HepG2 (cell line): ENCODE results near the gene EIF2S2. TPM values are rescaled to one million over a fixed set of nuclear protein-coding genes. Genes with fewer than 3 reads are reported as not detected.

Source experiments
- ATAC-seq: fragments of 200-7000 bp; cut with Tn5 transposase; 3 replicates; pipeline ENCODE4 v1.9.1; 2020; ENCODE audit warnings: mild to moderate bottlenecking, moderate library complexity
- BruUV-seq: library from RNA; stranded (reverse); fragments of 400-500 nt; replicated peaks from 2 replicates; lab custom pipeline; 2021; lab: Mats Ljungman, UMichigan
- CTCF ChIA-PET: fragments of 300-600 bp; formaldehyde crosslinking; extraction: SDS; loops from one replicate; lab custom pipeline; 2021; ENCODE audit warnings: low total read pairs, inconsistent platforms, low intra/inter-chr PET ratio; lab: Yijun Ruan, JAX
- POLR2A ChIA-PET: fragments of 350-600 bp; sonication (Branson Sonifier 250); formaldehyde crosslinking; loops from one replicate; lab custom pipeline; 2020; ENCODE audit warnings: antibody characterized with exemption, inconsistent platforms; lab: Yijun Ruan, JAX
- DNase-seq: peaks from one replicate; pipeline ENCODE4 v3.0.0-alpha.2; 2015; ENCODE audit warnings: low spot score
- FAIRE-seq: peaks from 3 replicates; lab custom pipeline; 2011; peaks lifted over from hg19 to GRCh38; lab: Jason Lieb, UNC
- H2AFZ ChIP-seq: one replicate; pipeline ENCODE4 v1.6.1; 2011; ENCODE audit warnings: low read length, inconsistent platforms
- H3K27ac ChIP-seq: fragments of 300-600 bp; 3 replicates; pipeline ENCODE4 v1.8.0; 2011; ENCODE audit warnings: mixed run types, mild to moderate bottlenecking, mixed read lengths, low read length, inconsistent platforms; ENCODE audit not compliant: insufficient read depth; ENCODE audit errors: extremely low read length
- H3K27me3 ChIP-seq, 2 experiments: fragments of 200-600 bp in 1 of 2; 2 replicates in 1 of 2; 3 replicates in 1 of 2; pipeline versions ENCODE4 v1.6.0 to v1.8.0; 2011; ENCODE audit warnings: low read length in 2 of 2, mild to moderate bottlenecking in 2 of 2, moderate library complexity in 2 of 2, inconsistent platforms in 1 of 2; ENCODE audit not compliant: insufficient read depth in 2 of 2, control insufficient read depth in 1 of 2
- H3K36me3 ChIP-seq, 2 experiments: fragments of 200-600 bp in 1 of 2; replicated peaks in 1 of 2; 2 replicates in 1 of 2; 3 replicates in 1 of 2; pipeline versions ENCODE4 v1.5.1 to v1.8.0; 2011; ENCODE audit warnings: low read length in 2 of 2, inconsistent platforms in 1 of 2; ENCODE audit not compliant: insufficient read depth in 2 of 2, control insufficient read depth in 1 of 2
- H3K4me1 ChIP-seq: 2 replicates; pipeline ENCODE4 v1.5.1; 2012; ENCODE audit warnings: low read length, inconsistent platforms; ENCODE audit not compliant: insufficient read depth
- H3K4me2 ChIP-seq: 2 replicates; pipeline ENCODE4 v1.6.0; 2011; ENCODE audit warnings: low read depth, low read length, inconsistent platforms
- H3K4me3 ChIP-seq, 3 experiments: fragments of 200-600 bp in 1 of 3; sonication (generic), shearing (Covaris generic) in 1 of 3; replicated peaks in 1 of 3; 2 replicates each; pipeline ENCODE4 v1.5.1; 2011 to 2016; ENCODE audit warnings: low read length in 3 of 3, inconsistent platforms in 2 of 3, low read depth in 2 of 3, mild to moderate bottlenecking in 2 of 3, control low read depth in 1 of 3, mixed read lengths in 1 of 3; ENCODE audit not compliant: insufficient read depth in 1 of 3
- H3K79me2 ChIP-seq: one replicate; pipeline ENCODE4 v1.6.1; 2011; ENCODE audit warnings: low read length, inconsistent platforms; ENCODE audit not compliant: insufficient read depth
- H3K9ac ChIP-seq: 2 replicates; pipeline ENCODE4 v1.6.0; 2011; ENCODE audit warnings: mild to moderate bottlenecking, low read depth, low read length, inconsistent platforms; ENCODE audit not compliant: insufficient read depth
- H3K9me3 ChIP-seq: 2 replicates; pipeline ENCODE4 v1.5.1; 2012; ENCODE audit warnings: mild to moderate bottlenecking, low read length
- H4K20me1 ChIP-seq: 2 replicates; pipeline ENCODE4 v1.6.0; 2011; ENCODE audit warnings: inconsistent platforms, mild to moderate bottlenecking, low read length, moderate library complexity; ENCODE audit not compliant: insufficient read depth
- ELF3 ChIP-seq: IDR thresholded peaks from 2 replicates; pipeline ENCODE4 v1.6.1; 2016; ENCODE audit warnings: missing genetic modification reagents, missing compliant biosample characterization
- HDAC6 ChIP-seq: fragments of 200-600 bp; sonication (generic); IDR thresholded peaks from 2 replicates; pipeline ENCODE4 v1.7.0; 2017; ENCODE audit warnings: mild to moderate bottlenecking, antibody characterized with exemption, low read length, low read depth
- NFYC ChIP-seq: IDR thresholded peaks from 2 replicates; pipeline ENCODE4 v1.6.1; 2016; ENCODE audit warnings: missing genetic modification reagents, missing compliant biosample characterization
- NONO ChIP-seq, 2 experiments: fragments of 450-650 bp in 1 of 2; sonication (generic) in 1 of 2; formaldehyde crosslinking in 1 of 2; IDR thresholded peaks in 1 of 2; conservative IDR thresholded peaks in 1 of 2; 2 replicates each; pipeline versions ENCODE4 v1.6.1 to v1.8.0; 2017 to 2022; ENCODE audit warnings: mild to moderate bottlenecking in 1 of 2, missing genetic modification reagents in 1 of 2, moderate library complexity in 1 of 2
- SOX13 ChIP-seq, 3 experiments: fragments of 450-650 bp in 1 of 3; sonication (generic) in 1 of 3; formaldehyde crosslinking in 1 of 3; IDR thresholded peaks in 2 of 3; conservative IDR thresholded peaks in 1 of 3; 2 replicates each; pipeline versions ENCODE4 v1.5.0 to v1.6.1; 2016 to 2020; ENCODE audit warnings: antibody characterized with exemption in 1 of 3, mild to moderate bottlenecking in 1 of 3, missing compliant biosample characterization in 1 of 3, missing genetic modification reagents in 1 of 3, moderate library complexity in 1 of 3
- SOX5 ChIP-seq: IDR thresholded peaks from 2 replicates; pipeline ENCODE4 v1.6.1; 2016; ENCODE audit warnings: borderline replicate concordance
- SOX6 ChIP-seq, 2 experiments: fragments of 450-650 bp in 1 of 2; sonication (generic) in 1 of 2; formaldehyde crosslinking in 1 of 2; IDR thresholded peaks; 2 replicates each; pipeline versions ENCODE4 v1.4.0 to v1.6.1; 2017 to 2020; ENCODE audit warnings: antibody characterized with exemption in 1 of 2, mild to moderate bottlenecking in 1 of 2, missing genetic modification reagents in 1 of 2
- ZFAT ChIP-seq: sonication (generic); formaldehyde crosslinking; conservative IDR thresholded peaks from 2 replicates; pipeline ENCODE4 v1.8.1; 2023; ENCODE audit warnings: missing genetic modification reagents, inconsistent platforms
- ZNF121 ChIP-seq: sonication (generic); formaldehyde crosslinking; IDR thresholded peaks from 2 replicates; pipeline ENCODE4 v1.5.0; 2020; ENCODE audit warnings: mild to moderate bottlenecking, missing genetic modification reagents
- ZNF354B ChIP-seq: sonication (generic); formaldehyde crosslinking; IDR thresholded peaks from 2 replicates; pipeline ENCODE4 v1.8.0; 2022; ENCODE audit warnings: mild to moderate bottlenecking, missing genetic modification reagents
- ZNF674 ChIP-seq: sonication (generic); formaldehyde crosslinking; IDR thresholded peaks from 2 replicates; pipeline ENCODE4 v1.5.0; 2020; ENCODE audit warnings: low read depth, mild to moderate bottlenecking, missing genetic modification reagents
- ZNF883 ChIP-seq: sonication (generic); formaldehyde crosslinking; IDR thresholded peaks from 2 replicates; pipeline ENCODE4 v1.5.1; 2020; ENCODE audit warnings: mild to moderate bottlenecking, missing genetic modification reagents; ENCODE audit errors: not compliant biosample characterization
- WGBS: methylation state at CpG from one replicate; pipeline ENCODE4 v1.1.6; 2017; ENCODE audit warnings: low lambda C conversion rate; 5-methylcytosine and 5-hydroxymethylcytosine counted together
- in situ Hi-C: cut with HindIII; loops from 2 replicates; pipeline ENCODE4 v1.10.0; 2017; ENCODE audit warnings: low pct_unique_long_range_greater_than_20kb; ENCODE audit not compliant: extremely low pct_ligation_motif_present
- intact Hi-C: fragments of 100-400 bp; cut with micrococcal nuclease; formaldehyde crosslinking; loops from one replicate; pipeline ENCODE4 v1.10.0; 2022; ENCODE audit not compliant: unreplicated experiment
- polyA plus RNA-seq, 8 experiments: library from polyadenylated mRNA; depleted of rRNA in 3 of 8; stranded (reverse) in 7 of 8; unstranded in 1 of 8; fragments of >200 nt; fragmentation: Illumina TruSeq in 4 of 8; extraction: Trizol in 4 of 8; gene quantifications; 2 replicates each; pipeline versions ENCODE4 v1.2.1 to v1.2.3, GENCODE V29; 2011 to 2016; ENCODE audit warnings: low read depth in 4 of 8, missing spikeins in 1 of 8, mixed read lengths in 1 of 8; ENCODE audit not compliant: insufficient read depth in 1 of 8
- total RNA-seq, 5 experiments: library from RNA; depleted of rRNA; stranded (reverse); fragments of >200 nt; fragmentation: Illumina TruSeq; extraction: Trizol; gene quantifications; 2 replicates each; pipeline ENCODE4 v1.2.3, GENCODE V29; 2016; ENCODE audit warnings: low read depth in 1 of 5
- TF ChIP-seq, protein P1 (sequence below): IDR thresholded peaks from 2 replicates; pipeline ENCODE4 v1.6.1; 2018; ENCODE audit warnings: missing genetic modification reagents, mild to moderate bottlenecking, missing compliant biosample characterization

The EIF2S2 gene
- total and polyA plus RNA-seq, 2 of the 13 experiments (the other 11 are each of a cell fraction or from before 2014, with no cell fraction given), result 126 to 213 TPM

DNA sequence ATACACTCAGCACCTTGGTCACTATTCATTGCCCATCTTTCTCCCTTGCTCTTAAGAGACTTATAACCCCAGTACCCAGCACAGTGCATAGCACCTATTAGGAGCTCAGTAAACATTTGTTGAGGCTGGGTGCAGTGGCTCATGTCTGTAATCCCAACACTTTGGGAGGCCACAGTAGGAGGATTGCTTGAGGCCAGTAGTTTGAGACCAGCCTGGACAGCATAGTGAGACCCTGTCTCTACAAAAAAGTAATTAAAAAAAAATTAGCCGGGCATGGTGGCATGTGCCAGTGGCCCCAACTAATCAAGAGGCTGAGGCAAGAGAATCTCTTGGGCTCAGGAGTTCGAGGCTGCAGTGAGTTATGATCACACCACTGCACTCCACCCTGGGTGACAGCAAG is 8.2 kb upstream of the EIF2S2 start:
- intact Hi-C loops, result no loop called here
- Histone ChIP-seq H3K9me3 (no peaks in the 10 kb centered on the region), H3K27me3 (peaks cover 0 to 7% of the 10 kb centered on the region in 2 experiments; a peak in 2 of 5 replicates), H2AFZ (no peak overlapping the region), H3K4me3 (no peak overlapping the region), H3K79me2 (no peaks in the 10 kb centered on the region)
- 47% methylated on average over 2 of the region's 2 CpGs for WGBS
- ATAC-seq (no peak), DNase-seq (no peak)
- no TSS peak for BruUV-seq
- in situ Hi-C loops, result no loop called here
- TF ChIP-seq ZNF121 (peak; percentile 59; the same call in 1 of the 2 replicates), NFYC (CRISPR knock-in tag) (no peak), NONO (IDR thresholded peaks at IDR 0.05) (no peak), NONO (CRISPR knock-in tag; conservative IDR thresholded peaks at IDR 0.05) (no peak), ZNF674 (CRISPR knock-in tag) (no peak), ZFAT (CRISPR knock-in tag) (no peak), ELF3 (CRISPR knock-in tag) (no peak)
- TF ChIP-seq, protein P1, sequence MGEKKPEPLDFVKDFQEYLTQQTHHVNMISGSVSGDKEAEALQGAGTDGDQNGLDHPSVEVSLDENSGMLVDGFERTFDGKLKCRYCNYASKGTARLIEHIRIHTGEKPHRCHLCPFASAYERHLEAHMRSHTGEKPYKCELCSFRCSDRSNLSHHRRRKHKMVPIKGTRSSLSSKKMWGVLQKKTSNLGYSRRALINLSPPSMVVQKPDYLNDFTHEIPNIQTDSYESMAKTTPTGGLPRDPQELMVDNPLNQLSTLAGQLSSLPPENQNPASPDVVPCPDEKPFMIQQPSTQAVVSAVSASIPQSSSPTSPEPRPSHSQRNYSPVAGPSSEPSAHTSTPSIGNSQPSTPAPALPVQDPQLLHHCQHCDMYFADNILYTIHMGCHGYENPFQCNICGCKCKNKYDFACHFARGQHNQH (CRISPR knock-in tag), result no peak
- TF ChIP-seq, all 625 proteins: peak for 1
- H3K4me2 ChIP-seq, result no peak overlapping the region
- no peaks in the 10 kb centered on the region for H4K20me1 ChIP-seq
- CTCF ChIA-PET, result no interaction called here
- H3K27ac ChIP-seq, result no peak overlapping the region
- H3K9ac ChIP-seq, result no peak overlapping the region
- FAIRE-seq, result no peak
- peaks cover 36% of the 10 kb centered on the region for H3K4me1 ChIP-seq
- H3K36me3 ChIP-seq, result no peaks in the 10 kb centered on the region
- POLR2A ChIA-PET, result interaction anchor here (7.4 kb wide), 1 partner anchor 8 kb away, joined by 45 read pairs; the partner anchor contains the start of gene EIF2S2

GRCh38 chr20:34115232-34115631 is 3.2 kb upstream of the EIF2S2 start:
- TF ChIP-seq HDAC6 (no peak), SOX6 (IDR thresholded peaks at IDR 0.05) (no peak), SOX6 (CRISPR knock-in tag; IDR thresholded peaks at IDR 0.05) (0 out of 2 replicates have a peak, but pooled peaks have one; percentile 51), SOX5 (peak; percentile 37; the same call in 1 of the 2 replicates), SOX13 (IDR thresholded peaks at IDR 0.05) (no peak), SOX13 (CRISPR knock-in tag; conservative IDR thresholded peaks at IDR 0.05 in 1 of 2, IDR thresholded peaks at IDR 0.05 in 1 of 2) (peak in 1 of 2 experiments; percentile 80; a peak in 2 of 4 replicates), ZNF354B (0 out of 2 replicates have a peak, but pooled peaks have one; percentile 33), ZNF883 (CRISPR knock-in tag) (no peak)
- no peak for FAIRE-seq
- H3K9ac ChIP-seq, result no peak overlapping the region
- H4K20me1 ChIP-seq, result peaks cover 13% of the 10 kb centered on the region
- no TSS peak for BruUV-seq
- intact Hi-C loops (no loop called here), in situ Hi-C loops (no loop called here)
- CTCF ChIA-PET, result no interaction called here
- H3K27ac ChIP-seq, result no peak overlapping the region
- H3K9me3 ChIP-seq, result no peaks in the 10 kb centered on the region
- 0 out of 2 replicates have a peak overlapping the region, but pooled peaks have one; percentile 26 for H3K4me2 ChIP-seq
- no peak overlapping the region for H3K4me3 ChIP-seq
- H3K36me3 ChIP-seq, result no peaks in the 10 kb centered on the region
- peaks cover 38% of the 10 kb centered on the region for H3K4me1 ChIP-seq
- no peak for ATAC-seq
- no peak overlapping the region for H2AFZ ChIP-seq
- H3K79me2 ChIP-seq, result peaks cover 17% of the 10 kb centered on the region
- peaks cover 0 to 11% of the 10 kb centered on the region in 2 experiments; a peak in 2 of 5 replicates for H3K27me3 ChIP-seq
- DNase-seq, result no peak
- POLR2A ChIA-PET, result interaction anchor here (0.6 kb wide), 1 partner anchor 156 kb away, joined by 3 read pairs; no protein-coding TSS in a partner anchor
